HepG2 (cell line): ENCODE measurements around the gene CTNNA2. TPM values are rescaled to one million over a fixed set of nuclear protein-coding genes. Genes with fewer than 3 reads are reported as not detected.

Experiments used
- ATAC-seq: fragments of 200-7000 bp; cut with Tn5 transposase; 3 replicates; pipeline ENCODE4 v1.9.1; 2020; ENCODE audit warnings: mild to moderate bottlenecking, moderate library complexity
- BruUV-seq: library from RNA; stranded (reverse); fragments of 400-500 nt; replicated peaks from 2 replicates; lab custom pipeline; 2021; lab: Mats Ljungman, UMichigan
- CTCF ChIA-PET: fragments of 300-600 bp; formaldehyde crosslinking; extraction: SDS; loops from one replicate; lab custom pipeline; 2021; ENCODE audit warnings: low total read pairs, inconsistent platforms, low intra/inter-chr PET ratio; lab: Yijun Ruan, JAX
- POLR2A ChIA-PET: fragments of 350-600 bp; sonication (Branson Sonifier 250); formaldehyde crosslinking; loops from one replicate; lab custom pipeline; 2020; ENCODE audit warnings: antibody characterized with exemption, inconsistent platforms; lab: Yijun Ruan, JAX
- DNase-seq: peaks from one replicate; pipeline ENCODE4 v3.0.0-alpha.2; 2015; ENCODE audit warnings: low spot score
- FAIRE-seq: peaks from 3 replicates; lab custom pipeline; 2011; peaks lifted over from hg19 to GRCh38; lab: Jason Lieb, UNC
- H2AFZ ChIP-seq: one replicate; pipeline ENCODE4 v1.6.1; 2011; ENCODE audit warnings: low read length, inconsistent platforms
- H3K27ac ChIP-seq: fragments of 300-600 bp; 3 replicates; pipeline ENCODE4 v1.8.0; 2011; ENCODE audit warnings: mixed run types, mild to moderate bottlenecking, mixed read lengths, low read length, inconsistent platforms; ENCODE audit not compliant: insufficient read depth; ENCODE audit errors: extremely low read length
- H3K27me3 ChIP-seq, 2 experiments: fragments of 200-600 bp in 1 of 2; 2 replicates in 1 of 2; 3 replicates in 1 of 2; pipeline versions ENCODE4 v1.6.0 to v1.8.0; 2011; ENCODE audit warnings: low read length in 2 of 2, mild to moderate bottlenecking in 2 of 2, moderate library complexity in 2 of 2, inconsistent platforms in 1 of 2; ENCODE audit not compliant: insufficient read depth in 2 of 2, control insufficient read depth in 1 of 2
- H3K36me3 ChIP-seq, 2 experiments: fragments of 200-600 bp in 1 of 2; replicated peaks in 1 of 2; 2 replicates in 1 of 2; 3 replicates in 1 of 2; pipeline versions ENCODE4 v1.5.1 to v1.8.0; 2011; ENCODE audit warnings: low read length in 2 of 2, inconsistent platforms in 1 of 2; ENCODE audit not compliant: insufficient read depth in 2 of 2, control insufficient read depth in 1 of 2
- H3K4me1 ChIP-seq: 2 replicates; pipeline ENCODE4 v1.5.1; 2012; ENCODE audit warnings: low read length, inconsistent platforms; ENCODE audit not compliant: insufficient read depth
- H3K4me2 ChIP-seq: 2 replicates; pipeline ENCODE4 v1.6.0; 2011; ENCODE audit warnings: low read depth, low read length, inconsistent platforms
- H3K4me3 ChIP-seq, 3 experiments: fragments of 200-600 bp in 1 of 3; sonication (generic), shearing (Covaris generic) in 1 of 3; replicated peaks in 1 of 3; 2 replicates each; pipeline ENCODE4 v1.5.1; 2011 to 2016; ENCODE audit warnings: low read length in 3 of 3, inconsistent platforms in 2 of 3, low read depth in 2 of 3, mild to moderate bottlenecking in 2 of 3, control low read depth in 1 of 3, mixed read lengths in 1 of 3; ENCODE audit not compliant: insufficient read depth in 1 of 3
- H3K79me2 ChIP-seq: one replicate; pipeline ENCODE4 v1.6.1; 2011; ENCODE audit warnings: low read length, inconsistent platforms; ENCODE audit not compliant: insufficient read depth
- H3K9ac ChIP-seq: 2 replicates; pipeline ENCODE4 v1.6.0; 2011; ENCODE audit warnings: mild to moderate bottlenecking, low read depth, low read length, inconsistent platforms; ENCODE audit not compliant: insufficient read depth
- H3K9me3 ChIP-seq: 2 replicates; pipeline ENCODE4 v1.5.1; 2012; ENCODE audit warnings: mild to moderate bottlenecking, low read length
- H4K20me1 ChIP-seq: 2 replicates; pipeline ENCODE4 v1.6.0; 2011; ENCODE audit warnings: inconsistent platforms, mild to moderate bottlenecking, low read length, moderate library complexity; ENCODE audit not compliant: insufficient read depth
- ARNT2 ChIP-seq: sonication (generic); formaldehyde crosslinking; IDR thresholded peaks from 2 replicates; pipeline ENCODE4 v1.8.0; 2022; ENCODE audit warnings: mild to moderate bottlenecking, low read depth, missing genetic modification reagents, moderate library complexity
- CHCHD3 ChIP-seq: sonication (generic); formaldehyde crosslinking; IDR thresholded peaks from 2 replicates; pipeline ENCODE4 v1.8.0; 2022; ENCODE audit warnings: mild to moderate bottlenecking, missing genetic modification reagents, moderate library complexity
- EZH2 ChIP-seq: conservative IDR thresholded peaks from 2 replicates; pipeline ENCODE4 v1.6.1; 2012; ENCODE audit warnings: mild to moderate bottlenecking, low read depth, low read length, moderate library complexity
- NCOA1 ChIP-seq: sonication (generic); formaldehyde crosslinking; IDR thresholded peaks from 2 replicates; pipeline ENCODE4 v1.9.0; 2021; ENCODE audit warnings: missing genetic modification reagents
- SIX4 ChIP-seq: sonication (generic); formaldehyde crosslinking; IDR thresholded peaks from 2 replicates; pipeline ENCODE4 v1.4.0; 2020; ENCODE audit warnings: missing genetic modification reagents
- ZNF83 ChIP-seq: sonication (generic); formaldehyde crosslinking; IDR thresholded peaks from 2 replicates; pipeline ENCODE4 v1.4.0; 2020; ENCODE audit warnings: missing genetic modification reagents, mild to moderate bottlenecking, borderline replicate concordance
- WGBS: methylation state at CpG from one replicate; pipeline ENCODE4 v1.1.6; 2017; ENCODE audit warnings: low lambda C conversion rate; 5-methylcytosine and 5-hydroxymethylcytosine counted together
- in situ Hi-C: cut with HindIII; loops from 2 replicates; pipeline ENCODE4 v1.10.0; 2017; ENCODE audit warnings: low pct_unique_long_range_greater_than_20kb; ENCODE audit not compliant: extremely low pct_ligation_motif_present
- intact Hi-C: fragments of 100-400 bp; cut with micrococcal nuclease; formaldehyde crosslinking; loops from one replicate; pipeline ENCODE4 v1.10.0; 2022; ENCODE audit not compliant: unreplicated experiment
- polyA plus RNA-seq, 8 experiments: library from polyadenylated mRNA; depleted of rRNA in 3 of 8; stranded (reverse) in 7 of 8; unstranded in 1 of 8; fragments of >200 nt; fragmentation: Illumina TruSeq in 4 of 8; extraction: Trizol in 4 of 8; gene quantifications; 2 replicates each; pipeline versions ENCODE4 v1.2.1 to v1.2.3, GENCODE V29; 2011 to 2016; ENCODE audit warnings: low read depth in 4 of 8, missing spikeins in 1 of 8, mixed read lengths in 1 of 8; ENCODE audit not compliant: insufficient read depth in 1 of 8
- total RNA-seq, 5 experiments: library from RNA; depleted of rRNA; stranded (reverse); fragments of >200 nt; fragmentation: Illumina TruSeq; extraction: Trizol; gene quantifications; 2 replicates each; pipeline ENCODE4 v1.2.3, GENCODE V29; 2016; ENCODE audit warnings: low read depth in 1 of 5
- TF ChIP-seq, protein P1 (sequence below), 2 experiments: sonication (generic) in 1 of 2; formaldehyde crosslinking in 1 of 2; IDR thresholded peaks; 2 replicates each; pipeline versions ENCODE4 v1.6.1 to v1.9.0; 2014 to 2022; ENCODE audit warnings: antibody characterized with exemption in 1 of 2, borderline replicate concordance in 1 of 2, inconsistent platforms in 1 of 2, low read depth in 1 of 2, missing genetic modification reagents in 1 of 2
- TF ChIP-seq, protein P2 (sequence below): sonication (generic); formaldehyde crosslinking; conservative IDR thresholded peaks from 2 replicates; pipeline ENCODE4 v1.4.0; 2020; ENCODE audit warnings: missing genetic modification reagents
- TF ChIP-seq, protein P3 (sequence below): sonication (generic); formaldehyde crosslinking; IDR thresholded peaks from 2 replicates; pipeline ENCODE4 v1.5.1; 2020; ENCODE audit warnings: missing genetic modification reagents, mild to moderate bottlenecking, borderline replicate concordance

Gene CTNNA2
- total and polyA plus RNA-seq, 2 of the 13 experiments (the other 11 are each of a cell fraction or from before 2014, with no cell fraction given): not detected

DNA sequence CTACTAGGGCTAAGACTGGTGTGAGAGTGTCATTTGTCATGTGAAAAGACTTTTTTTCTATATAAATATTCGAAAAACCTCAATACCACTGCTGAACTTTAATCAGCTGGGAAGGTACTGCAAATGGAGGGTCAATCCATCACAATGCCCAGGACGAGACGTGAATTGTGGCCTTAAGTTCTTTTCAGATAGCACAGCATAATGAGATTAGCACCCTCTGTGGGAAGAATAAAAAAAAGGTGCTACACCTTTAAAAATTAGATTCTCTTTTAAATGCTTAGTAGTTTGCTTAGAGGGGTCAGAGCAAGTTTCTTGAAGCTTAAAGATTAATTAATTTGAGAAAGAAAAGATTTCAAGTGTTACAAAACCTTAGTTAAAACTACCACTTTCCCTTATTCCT is 786.1 kb downstream of the CTNNA2 start (continued):
- TF ChIP-seq, protein P1, sequence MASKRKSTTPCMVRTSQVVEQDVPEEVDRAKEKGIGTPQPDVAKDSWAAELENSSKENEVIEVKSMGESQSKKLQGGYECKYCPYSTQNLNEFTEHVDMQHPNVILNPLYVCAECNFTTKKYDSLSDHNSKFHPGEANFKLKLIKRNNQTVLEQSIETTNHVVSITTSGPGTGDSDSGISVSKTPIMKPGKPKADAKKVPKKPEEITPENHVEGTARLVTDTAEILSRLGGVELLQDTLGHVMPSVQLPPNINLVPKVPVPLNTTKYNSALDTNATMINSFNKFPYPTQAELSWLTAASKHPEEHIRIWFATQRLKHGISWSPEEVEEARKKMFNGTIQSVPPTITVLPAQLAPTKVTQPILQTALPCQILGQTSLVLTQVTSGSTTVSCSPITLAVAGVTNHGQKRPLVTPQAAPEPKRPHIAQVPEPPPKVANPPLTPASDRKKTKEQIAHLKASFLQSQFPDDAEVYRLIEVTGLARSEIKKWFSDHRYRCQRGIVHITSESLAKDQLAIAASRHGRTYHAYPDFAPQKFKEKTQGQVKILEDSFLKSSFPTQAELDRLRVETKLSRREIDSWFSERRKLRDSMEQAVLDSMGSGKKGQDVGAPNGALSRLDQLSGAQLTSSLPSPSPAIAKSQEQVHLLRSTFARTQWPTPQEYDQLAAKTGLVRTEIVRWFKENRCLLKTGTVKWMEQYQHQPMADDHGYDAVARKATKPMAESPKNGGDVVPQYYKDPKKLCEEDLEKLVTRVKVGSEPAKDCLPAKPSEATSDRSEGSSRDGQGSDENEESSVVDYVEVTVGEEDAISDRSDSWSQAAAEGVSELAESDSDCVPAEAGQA (IDR thresholded peaks at IDR 0.05; ENCODE audit: low read depth): no peak
- TF ChIP-seq, protein P1 (CRISPR knock-in tag; IDR thresholded peaks at IDR 0.05; ENCODE audit: borderline replicate concordance): no peak
- TF ChIP-seq ZNF83 (CRISPR knock-in tag): no peak

- WGBS: 22% methylated on average over 5 of the region's 5 CpGs
- H3K4me1 ChIP-seq: no peaks in the 10 kb centered on the region
- in situ Hi-C loops (no loop called here), intact Hi-C loops (no loop called here)
- no TSS peak for BruUV-seq
- FAIRE-seq: no peak
- no peaks in the 10 kb centered on the region for H3K9me3 ChIP-seq
- H3K9ac ChIP-seq: no peak overlapping the region
- DNase-seq: no peak
- H3K4me2 ChIP-seq: no peak overlapping the region
- no peaks in the 10 kb centered on the region for H4K20me1 ChIP-seq
- TF ChIP-seq, protein P2, sequence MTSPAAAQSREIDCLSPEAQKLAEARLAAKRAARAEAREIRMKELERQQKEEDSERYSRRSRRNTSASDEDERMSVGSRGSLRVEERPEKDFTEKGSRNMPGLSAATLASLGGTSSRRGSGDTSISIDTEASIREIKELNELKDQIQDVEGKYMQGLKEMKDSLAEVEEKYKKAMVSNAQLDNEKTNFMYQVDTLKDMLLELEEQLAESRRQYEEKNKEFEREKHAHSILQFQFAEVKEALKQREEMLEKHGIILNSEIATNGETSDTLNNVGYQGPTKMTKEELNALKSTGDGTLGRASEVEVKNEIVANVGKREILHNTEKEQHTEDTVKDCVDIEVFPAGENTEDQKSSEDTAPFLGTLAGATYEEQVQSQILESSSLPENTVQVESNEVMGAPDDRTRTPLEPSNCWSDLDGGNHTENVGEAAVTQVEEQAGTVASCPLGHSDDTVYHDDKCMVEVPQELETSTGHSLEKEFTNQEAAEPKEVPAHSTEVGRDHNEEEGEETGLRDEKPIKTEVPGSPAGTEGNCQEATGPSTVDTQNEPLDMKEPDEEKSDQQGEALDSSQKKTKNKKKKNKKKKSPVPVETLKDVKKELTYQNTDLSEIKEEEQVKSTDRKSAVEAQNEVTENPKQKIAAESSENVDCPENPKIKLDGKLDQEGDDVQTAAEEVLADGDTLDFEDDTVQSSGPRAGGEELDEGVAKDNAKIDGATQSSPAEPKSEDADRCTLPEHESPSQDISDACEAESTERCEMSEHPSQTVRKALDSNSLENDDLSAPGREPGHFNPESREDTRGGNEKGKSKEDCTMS (CRISPR knock-in tag): no peak
- TF ChIP-seq SIX4 (CRISPR knock-in tag): no peak
- no peak for TF ChIP-seq EZH2
- TF ChIP-seq, protein P3, sequence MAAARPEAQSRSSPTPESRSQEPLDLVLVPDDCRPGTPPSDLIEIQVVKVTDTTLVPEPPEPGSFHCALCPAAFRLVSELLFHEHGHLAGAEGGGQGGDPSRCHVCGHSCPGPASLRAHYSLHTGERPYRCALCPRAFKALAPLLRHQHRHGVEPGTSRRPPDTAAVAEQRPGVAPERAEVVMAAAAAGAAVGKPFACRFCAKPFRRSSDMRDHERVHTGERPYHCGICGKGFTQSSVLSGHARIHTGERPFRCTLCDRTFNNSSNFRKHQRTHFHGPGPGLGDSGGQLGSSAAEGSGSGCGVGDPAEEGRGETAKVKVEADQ (CRISPR knock-in tag): no peak
- no peak for TF ChIP-seq ARNT2 (CRISPR knock-in tag)
- no peak for TF ChIP-seq CHCHD3 (CRISPR knock-in tag)
- no peak for TF ChIP-seq NCOA1 (CRISPR knock-in tag)
- ATAC-seq: no peak
- no peak overlapping the region for H3K4me3 ChIP-seq
- H3K27ac ChIP-seq: no peak overlapping the region
- H3K36me3 ChIP-seq: no peaks in the 10 kb centered on the region
- H3K27me3 ChIP-seq: peaks cover 2 to 25% of the 10 kb centered on the region in 2 experiments; a peak in 3 of 5 replicates
- ChIA-PET CTCF (no interaction called here), POLR2A (no interaction called here)
- H3K79me2 ChIP-seq: no peaks in the 10 kb centered on the region
- H2AFZ ChIP-seq: no peak overlapping the region
These were observed 786.8 kb downstream of the CTNNA2 start for GRCh38 chr2:80299661-80300060.
